ENCODE data around the gene UMAD1.

UMAD1 gene

DNA sequence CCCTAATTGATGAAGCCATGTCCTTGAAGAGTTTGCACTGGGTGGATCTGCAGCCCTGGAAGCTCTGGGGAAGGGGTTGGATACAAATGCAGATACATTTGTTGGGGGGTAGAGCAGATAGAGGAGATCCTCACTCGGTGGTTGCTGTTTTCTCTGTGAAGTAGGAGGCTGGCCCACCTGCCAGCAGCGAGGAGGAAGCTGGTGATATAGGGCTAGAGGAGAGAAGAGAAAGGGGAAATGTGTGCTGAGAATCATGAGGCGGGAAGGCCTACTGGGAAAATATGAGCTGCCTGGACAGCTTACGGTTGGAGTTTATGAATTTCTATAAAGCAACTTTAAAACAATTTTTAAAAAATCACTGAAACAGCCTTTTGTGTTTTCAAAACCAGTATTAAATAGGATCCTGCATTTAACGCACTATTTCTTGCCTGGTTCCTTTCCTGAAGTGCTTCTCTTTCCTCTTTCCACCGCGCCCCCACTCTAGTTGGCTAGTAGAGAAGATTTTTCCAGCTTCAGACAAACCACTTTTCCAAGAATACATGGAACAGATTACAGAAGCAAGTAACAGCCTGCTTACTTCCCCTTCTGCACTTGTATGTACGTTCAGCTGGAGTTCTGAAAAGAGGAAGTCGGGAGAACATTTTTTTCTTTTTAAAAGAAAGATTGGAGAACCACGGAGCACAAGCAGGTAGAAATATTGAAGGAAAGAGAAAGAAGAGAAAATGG lies 227.5 kb downstream of the UMAD1 start:
- no peak for TF ChIP-seq REST (IDR thresholded peaks at IDR 0.05; ENCODE audit: low read depth)
- TF ChIP-seq EP300 (IDR thresholded peaks at IDR 0.05; ENCODE audit: borderline replicate concordance): no peak
- TF ChIP-seq RAD21 (IDR thresholded peaks at IDR 0.05; ENCODE audit: low read depth): no peak
- TF ChIP-seq TEAD4 (IDR thresholded peaks at IDR 0.05): no peak
- no peak for TF ChIP-seq ZBTB7A (IDR thresholded peaks at IDR 0.05; ENCODE audit: low read depth)
- TF ChIP-seq TAF1 (IDR thresholded peaks at IDR 0.05; ENCODE audit: low read depth): no peak
- TF ChIP-seq CEBPB (IDR thresholded peaks at IDR 0.05): no peak
- TF ChIP-seq USF1 (IDR thresholded peaks at IDR 0.05): no peak
- TF ChIP-seq FOXM1 (IDR thresholded peaks at IDR 0.05; ENCODE audit: borderline replicate concordance, low read depth): no peak
- TF ChIP-seq TCF12 (IDR thresholded peaks at IDR 0.05; ENCODE audit: low read depth): no peak
- TF ChIP-seq CREB1 (IDR thresholded peaks at IDR 0.05; ENCODE audit: low read depth): no peak
- no peak for TF ChIP-seq EGR1 (IDR thresholded peaks at IDR 0.05)
- TF ChIP-seq YY1 (IDR thresholded peaks at IDR 0.05; ENCODE audit: low read depth): no peak
- TF ChIP-seq MAX (IDR thresholded peaks at IDR 0.05): no peak

GRCh38 chr7:7868572-7868899 lies 228.0 kb downstream of the UMAD1 start:
- TF ChIP-seq FOXM1 (IDR thresholded peaks at IDR 0.05; ENCODE audit: borderline replicate concordance, low read depth) (no peak), CREB1 (IDR thresholded peaks at IDR 0.05; ENCODE audit: low read depth) (no peak), MAX (IDR thresholded peaks at IDR 0.05) (no peak), EGR1 (IDR thresholded peaks at IDR 0.05) (no peak), EP300 (IDR thresholded peaks at IDR 0.05; ENCODE audit: borderline replicate concordance) (no peak), TEAD4 (IDR thresholded peaks at IDR 0.05) (no peak), RAD21 (IDR thresholded peaks at IDR 0.05; ENCODE audit: low read depth) (no peak), YY1 (IDR thresholded peaks at IDR 0.05; ENCODE audit: low read depth) (no peak), CEBPB (IDR thresholded peaks at IDR 0.05) (no peak), TCF12 (IDR thresholded peaks at IDR 0.05; ENCODE audit: low read depth) (no peak), ZBTB7A (IDR thresholded peaks at IDR 0.05; ENCODE audit: low read depth) (no peak), USF1 (IDR thresholded peaks at IDR 0.05) (no peak), NFIC (IDR thresholded peaks at IDR 0.05) (no peak), TAF1 (IDR thresholded peaks at IDR 0.05; ENCODE audit: low read depth) (no peak)

- TF ChIP-seq NFIC (IDR thresholded peaks at IDR 0.05): no peak
- TF ChIP-seq TCF12 (IDR thresholded peaks at IDR 0.05; ENCODE audit: low read depth): no peak
- TF ChIP-seq EP300 (IDR thresholded peaks at IDR 0.05; ENCODE audit: borderline replicate concordance): no peak
- no peak for TF ChIP-seq CEBPB (IDR thresholded peaks at IDR 0.05)
- TF ChIP-seq EGR1 (IDR thresholded peaks at IDR 0.05): no peak
- TF ChIP-seq TEAD4 (IDR thresholded peaks at IDR 0.05): no peak
- TF ChIP-seq FOXM1 (IDR thresholded peaks at IDR 0.05; ENCODE audit: borderline replicate concordance, low read depth): no peak
- no peak for TF ChIP-seq TAF1 (IDR thresholded peaks at IDR 0.05; ENCODE audit: low read depth)
- TF ChIP-seq CREB1 (IDR thresholded peaks at IDR 0.05; ENCODE audit: low read depth): no peak
- TF ChIP-seq ZBTB7A (IDR thresholded peaks at IDR 0.05; ENCODE audit: low read depth): no peak
- no peak for TF ChIP-seq USF1 (IDR thresholded peaks at IDR 0.05)
- TF ChIP-seq YY1 (IDR thresholded peaks at IDR 0.05; ENCODE audit: low read depth): no peak
- TF ChIP-seq RAD21 (IDR thresholded peaks at IDR 0.05; ENCODE audit: low read depth): no peak
- no peak for TF ChIP-seq MAX (IDR thresholded peaks at IDR 0.05)
- TF ChIP-seq REST (IDR thresholded peaks at IDR 0.05; ENCODE audit: low read depth): no peak
Observed at GRCh38 chr7:7869036-7869435, 228.5 kb downstream of the UMAD1 start.

DNA sequence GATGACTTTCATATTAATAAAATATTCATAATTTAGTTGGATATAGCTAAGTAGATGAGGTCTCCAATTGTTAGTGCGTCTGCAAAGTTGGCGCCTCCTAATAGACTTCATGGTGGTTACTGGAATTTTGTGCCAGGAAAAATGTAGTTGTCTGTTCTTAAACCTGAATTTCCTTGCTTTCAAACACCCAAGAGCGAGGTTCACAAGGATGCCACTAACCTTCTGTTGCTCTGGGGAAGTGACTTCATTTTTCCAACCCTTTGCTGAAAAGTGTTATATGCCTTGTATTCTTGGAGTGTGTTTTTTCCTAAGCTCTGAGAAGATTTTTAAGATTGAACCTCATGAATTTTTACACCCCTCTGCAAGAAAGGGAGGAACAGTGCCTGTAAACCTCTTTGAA lies 229.1 kb downstream of the UMAD1 start:
- TF ChIP-seq TEAD4 (IDR thresholded peaks at IDR 0.05) (no peak), TCF12 (IDR thresholded peaks at IDR 0.05; ENCODE audit: low read depth) (no peak), USF1 (IDR thresholded peaks at IDR 0.05) (no peak)

DNA sequence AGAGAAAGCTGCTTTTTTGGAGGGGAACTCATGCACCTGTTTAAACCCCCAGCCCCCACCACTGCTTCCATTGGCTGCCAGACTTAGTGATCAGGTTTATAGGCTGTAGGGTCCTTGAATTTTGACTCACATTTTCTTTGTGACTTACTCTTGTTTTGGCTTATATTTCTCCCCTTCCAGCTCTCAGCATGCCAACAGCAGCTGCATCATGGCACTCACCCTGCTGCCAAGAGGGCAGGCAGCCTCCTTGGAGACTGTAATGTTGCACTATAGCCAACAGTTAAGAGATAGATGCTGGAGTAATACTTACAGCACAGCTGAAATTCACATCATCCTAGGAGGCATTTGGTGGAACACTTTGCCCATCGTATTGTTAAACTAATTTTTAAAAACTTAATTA lies 230.0 kb downstream of the UMAD1 start:
- TF ChIP-seq EGR1 (IDR thresholded peaks at IDR 0.05) (no peak), CREB1 (IDR thresholded peaks at IDR 0.05; ENCODE audit: low read depth) (no peak), ZBTB7A (IDR thresholded peaks at IDR 0.05; ENCODE audit: low read depth) (no peak), TCF12 (IDR thresholded peaks at IDR 0.05; ENCODE audit: low read depth) (no peak), REST (IDR thresholded peaks at IDR 0.05; ENCODE audit: low read depth) (no peak), YY1 (IDR thresholded peaks at IDR 0.05; ENCODE audit: low read depth) (no peak), CEBPB (IDR thresholded peaks at IDR 0.05) (no peak), RAD21 (IDR thresholded peaks at IDR 0.05; ENCODE audit: low read depth) (no peak), MAX (IDR thresholded peaks at IDR 0.05) (no peak), NFIC (IDR thresholded peaks at IDR 0.05) (no peak), TAF1 (IDR thresholded peaks at IDR 0.05; ENCODE audit: low read depth) (no peak)

All from Ishikawa (cell line).